ENCODE measurements around the gene VSNL1.
A peak's percentile ranks its signal among the peaks of the same experiment; 100 is the strongest.

Gene VSNL1

DNA sequence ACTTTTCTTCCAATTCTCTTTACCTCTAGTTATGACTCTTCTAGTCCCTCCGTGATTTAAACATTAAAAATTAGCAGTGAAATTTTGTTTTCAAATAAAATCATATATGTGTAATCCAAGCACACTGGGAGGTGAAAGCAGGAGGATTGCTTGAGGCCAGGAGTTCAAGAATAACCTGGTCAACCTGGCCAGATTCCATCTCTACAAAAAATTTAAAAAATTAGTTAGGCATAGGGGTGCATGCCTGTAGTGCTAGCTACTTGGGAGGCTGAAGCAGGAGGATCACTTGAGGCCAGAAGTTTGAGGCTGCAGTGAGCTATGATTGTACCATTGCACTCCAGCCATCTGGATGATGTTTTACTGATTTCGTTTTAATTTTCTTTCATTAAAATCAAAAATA lies 7.0 kb upstream of the VSNL1 start:
- Histone ChIP-seq H3K27me3 (ENCODE audit: control insufficient read depth in 3 of 3, insufficient read depth in 3 of 3, low read depth in 1 of 3, low read length in 3 of 3) (peaks cover 0 to 22% (median 3%) of the 10 kb centered on the region in 3 experiments), H3K36me3 (replicated peaks in 1 of 2; ENCODE audit: control insufficient read depth in 2 of 2, insufficient read depth in 2 of 2, low read length in 2 of 2) (no peaks in the 10 kb centered on the region), H3K4me3 (ENCODE audit: low read length in 2 of 2) (no peak overlapping the region), H2BK5ac (ENCODE audit: low read length) (no peak overlapping the region), H3K4ac (ENCODE audit: low read length) (no peak overlapping the region), H3K23ac (ENCODE audit: low read depth, low read length, poor library complexity) (no peak overlapping the region), H3K9ac (ENCODE audit: low read depth, low read length, poor library complexity) (no peak overlapping the region), H2BK15ac (ENCODE audit: low read length) (no peak overlapping the region), H2BK12ac (ENCODE audit: low read length) (no peak overlapping the region), H3K18ac (ENCODE audit: low read length) (no peak overlapping the region), H2AFZ (ENCODE audit: low read length) (no peak overlapping the region), H2BK120ac (ENCODE audit: low read depth, low read length) (no peak overlapping the region), H3K79me1 (ENCODE audit: low read depth, low read length) (no peaks in the 10 kb centered on the region), H3K14ac (ENCODE audit: low read length) (no peak overlapping the region), H3K4me1 (ENCODE audit: control insufficient read depth in 2 of 2, insufficient read depth in 1 of 2, low read depth in 1 of 2, low read length in 2 of 2) (peaks cover 0 to 2% of the 10 kb centered on the region in 2 donors), H4K91ac (ENCODE audit: low read depth, low read length, poor library complexity) (no peak overlapping the region), H3K4me2 (ENCODE audit: insufficient read depth, low read length, poor library complexity, severe bottlenecking) (no peak overlapping the region), H3K27ac (replicated peaks; ENCODE audit: low read length) (no peak overlapping the region), H3K9me3 (replicated peaks in 1 of 2; ENCODE audit: control insufficient read depth in 2 of 2, insufficient read depth in 1 of 2, low read depth in 1 of 2, low read length in 2 of 2) (no peaks in the 10 kb centered on the region), H4K8ac (ENCODE audit: low read depth, low read length) (no peak overlapping the region), H2AK5ac (ENCODE audit: low read depth, low read length) (no peak overlapping the region)
- WGBS, 2 donors (ENCODE audit: extremely low coverage in 2 of 2, insufficient read length in 2 of 2, insufficient replicate concordance in 1 of 2) = no CpG with 5 or more reads among the region's 2 CpGs
- no peak for DNase-seq (ENCODE audit: low spot score)

DNA sequence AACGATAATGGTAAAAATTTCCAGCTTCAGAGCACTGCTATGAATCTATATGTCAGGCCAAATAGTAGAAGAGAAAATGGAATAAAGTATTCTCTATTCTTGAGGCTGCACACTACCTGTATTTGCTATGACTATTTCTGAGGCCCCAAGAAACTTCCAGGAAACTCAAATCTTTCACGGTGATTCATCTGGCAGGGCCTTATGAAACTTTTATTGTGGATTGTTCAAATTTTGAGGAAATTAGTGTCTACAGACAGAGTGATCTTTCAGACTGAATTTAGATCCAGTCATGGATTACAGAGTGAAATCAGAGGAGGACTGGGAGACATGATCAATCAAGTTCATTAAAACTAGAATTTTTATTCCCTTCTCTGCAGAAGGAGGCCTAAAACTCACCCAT lies 4.1 kb upstream of the VSNL1 start:
- no peaks in the 10 kb centered on the region for H3K36me3 ChIP-seq (replicated peaks in 1 of 2; ENCODE audit: control insufficient read depth in 2 of 2, insufficient read depth in 2 of 2, low read length in 2 of 2)
- H4K91ac ChIP-seq (ENCODE audit: low read depth, low read length, poor library complexity) = no peak overlapping the region
- H2AFZ ChIP-seq (ENCODE audit: low read length) = no peak overlapping the region
- no peak overlapping the region for H3K14ac ChIP-seq (ENCODE audit: low read length)
- no CpG with 5 or more reads among the region's 2 CpGs for WGBS, 2 donors (ENCODE audit: extremely low coverage in 2 of 2, insufficient read length in 2 of 2, insufficient replicate concordance in 1 of 2)
- H3K27me3 ChIP-seq (ENCODE audit: control insufficient read depth in 3 of 3, insufficient read depth in 3 of 3, low read depth in 1 of 3, low read length in 3 of 3) = peaks cover 0 to 38% (median 4%) of the 10 kb centered on the region in 3 experiments
- no peak overlapping the region for H3K4me2 ChIP-seq (ENCODE audit: insufficient read depth, low read length, poor library complexity, severe bottlenecking)
- H3K4me3 ChIP-seq (ENCODE audit: low read length in 2 of 2) = no peak overlapping the region
- H3K23ac ChIP-seq (ENCODE audit: low read depth, low read length, poor library complexity) = no peak overlapping the region
- H3K27ac ChIP-seq (replicated peaks; ENCODE audit: low read length) = no peak overlapping the region
- no peak overlapping the region for H2BK120ac ChIP-seq (ENCODE audit: low read depth, low read length)
- no peak overlapping the region for H4K8ac ChIP-seq (ENCODE audit: low read depth, low read length)
- H3K18ac ChIP-seq (ENCODE audit: low read length) = no peak overlapping the region
- no peak overlapping the region for H3K4ac ChIP-seq (ENCODE audit: low read length)
- no peak overlapping the region for H3K9ac ChIP-seq (ENCODE audit: low read depth, low read length, poor library complexity)
- no peak overlapping the region for H2BK15ac ChIP-seq (ENCODE audit: low read length)
- H2BK12ac ChIP-seq (ENCODE audit: low read length) = no peak overlapping the region
- no peak overlapping the region for H2AK5ac ChIP-seq (ENCODE audit: low read depth, low read length)
- no peak overlapping the region for H2BK5ac ChIP-seq (ENCODE audit: low read length)
- DNase-seq (ENCODE audit: low spot score) = no peak
- no peaks in the 10 kb centered on the region for H3K79me1 ChIP-seq (ENCODE audit: low read depth, low read length)
- H3K9me3 ChIP-seq (replicated peaks in 1 of 2; ENCODE audit: control insufficient read depth in 2 of 2, insufficient read depth in 1 of 2, low read depth in 1 of 2, low read length in 2 of 2) = no peaks in the 10 kb centered on the region
- H3K4me1 ChIP-seq (ENCODE audit: control insufficient read depth in 2 of 2, insufficient read depth in 1 of 2, low read depth in 1 of 2, low read length in 2 of 2) = peaks cover 1 to 7% of the 10 kb centered on the region in 2 donors

DNA sequence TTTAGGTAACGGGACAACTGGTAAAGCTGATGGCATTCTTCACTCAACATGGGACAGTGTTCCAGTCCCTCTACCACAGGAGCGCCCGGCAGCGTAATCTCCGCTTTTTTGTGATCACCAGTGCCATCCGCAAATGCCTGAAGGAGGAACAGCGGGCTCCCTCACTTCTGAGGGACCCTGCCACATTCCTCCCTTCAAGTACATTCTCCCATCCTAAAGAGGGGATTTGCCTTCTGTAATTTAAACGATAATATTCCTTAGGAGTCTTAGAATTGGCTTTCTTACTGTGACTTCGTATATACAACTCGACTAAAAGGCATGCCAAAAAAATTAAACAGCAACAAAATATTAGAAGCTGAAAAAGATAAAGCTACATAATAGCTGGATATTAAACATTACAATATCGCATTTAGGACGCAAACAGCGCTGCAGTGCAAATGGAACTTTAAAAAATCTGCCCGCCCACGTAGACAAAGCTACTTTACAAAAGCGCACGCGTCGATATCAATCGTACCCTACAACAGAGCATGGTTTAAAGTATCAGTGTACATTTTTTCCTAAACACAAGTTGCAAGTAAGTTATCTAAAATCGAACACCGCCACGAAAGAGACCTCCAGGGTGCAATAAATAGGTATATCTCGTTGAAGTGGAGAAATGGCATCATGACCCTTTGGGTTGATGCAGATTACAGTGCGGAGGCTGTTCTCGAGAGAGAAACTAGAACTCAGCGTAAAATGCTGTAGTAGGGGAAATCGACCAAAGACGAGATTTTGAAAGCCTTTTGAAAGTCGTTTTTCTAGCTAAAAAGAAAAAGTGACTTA lies 2.3 kb upstream of the VSNL1 start:
- Histone ChIP-seq H3K18ac (ENCODE audit: low read length) (no peak overlapping the region), H3K4ac (ENCODE audit: low read length) (no peak overlapping the region), H2BK120ac (ENCODE audit: low read depth, low read length) (no peak overlapping the region), H3K36me3 (replicated peaks in 1 of 2; ENCODE audit: control insufficient read depth in 2 of 2, insufficient read depth in 2 of 2, low read length in 2 of 2) (no peaks in the 10 kb centered on the region), H3K27me3 (ENCODE audit: control insufficient read depth in 3 of 3, insufficient read depth in 3 of 3, low read depth in 1 of 3, low read length in 3 of 3) (peaks cover 0 to 56% (median 6%) of the 10 kb centered on the region in 3 experiments), H3K23ac (ENCODE audit: low read depth, low read length, poor library complexity) (no peak overlapping the region), H3K9ac (ENCODE audit: low read depth, low read length, poor library complexity) (peak overlapping the region; percentile 34), H4K91ac (ENCODE audit: low read depth, low read length, poor library complexity) (no peak overlapping the region), H3K4me1 (ENCODE audit: control insufficient read depth in 2 of 2, insufficient read depth in 1 of 2, low read depth in 1 of 2, low read length in 2 of 2) (peaks cover 5 to 10% of the 10 kb centered on the region in 2 donors), H4K8ac (ENCODE audit: low read depth, low read length) (no peak overlapping the region), H3K9me3 (replicated peaks in 1 of 2; ENCODE audit: control insufficient read depth in 2 of 2, insufficient read depth in 1 of 2, low read depth in 1 of 2, low read length in 2 of 2) (no peaks in the 10 kb centered on the region), H3K27ac (replicated peaks; ENCODE audit: low read length) (no peak overlapping the region), H2BK15ac (ENCODE audit: low read length) (no peak overlapping the region), H3K79me1 (ENCODE audit: low read depth, low read length) (no peaks in the 10 kb centered on the region), H3K4me3 (ENCODE audit: low read length in 2 of 2) (peak overlapping the region; percentile 52 to 80), H3K4me2 (ENCODE audit: insufficient read depth, low read length, poor library complexity, severe bottlenecking) (peak overlapping the region; percentile 72), H2AFZ (ENCODE audit: low read length) (peak overlapping the region; percentile 88), H2BK5ac (ENCODE audit: low read length) (no peak overlapping the region), H2BK12ac (ENCODE audit: low read length) (no peak overlapping the region), H3K14ac (ENCODE audit: low read length) (no peak overlapping the region), H2AK5ac (ENCODE audit: low read depth, low read length) (no peak overlapping the region)
- WGBS, 2 donors (ENCODE audit: extremely low coverage in 2 of 2, insufficient read length in 2 of 2, insufficient replicate concordance in 1 of 2) = no CpG with 5 or more reads among the region's 30 CpGs
- no peak for DNase-seq (ENCODE audit: low spot score)

DNA sequence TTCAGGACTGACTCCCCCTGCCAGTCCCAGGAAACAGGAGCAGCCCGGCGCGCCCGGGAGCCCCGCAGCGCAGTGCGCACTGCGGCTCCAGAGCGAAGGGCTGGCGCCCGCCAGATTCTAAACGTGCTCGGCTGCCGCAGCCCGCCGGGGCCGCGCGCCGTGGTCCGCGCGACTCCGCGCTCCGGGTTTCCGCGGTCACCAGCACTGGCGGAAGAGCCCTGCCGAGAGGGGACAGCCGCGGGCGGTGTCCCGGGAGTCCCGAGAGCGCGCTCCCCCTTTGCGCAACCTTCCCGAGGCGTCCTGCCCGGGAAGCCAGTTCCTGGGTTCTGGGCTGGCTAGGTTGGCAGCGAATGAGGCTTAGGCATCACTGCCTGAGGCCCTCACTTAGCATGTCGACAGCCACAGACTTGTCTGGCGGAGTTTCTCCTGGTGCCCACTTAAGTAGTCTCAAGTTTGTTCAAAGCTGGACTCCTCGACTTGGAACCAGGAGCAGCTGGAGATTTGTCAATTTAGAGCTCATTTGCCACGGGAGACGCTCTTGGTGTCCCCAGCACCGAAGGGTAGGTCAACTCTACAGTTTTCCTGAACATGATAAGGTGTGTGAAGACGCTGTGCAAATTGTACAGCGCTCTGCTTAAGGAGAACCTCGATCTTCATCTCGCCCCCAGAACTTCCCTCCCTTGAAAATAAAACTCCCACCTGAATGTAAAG lies 1.5 kb upstream of the VSNL1 start:
- Histone ChIP-seq H4K8ac (ENCODE audit: low read depth, low read length) (no peak overlapping the region), H3K27me3 (ENCODE audit: control insufficient read depth in 3 of 3, insufficient read depth in 3 of 3, low read depth in 1 of 3, low read length in 3 of 3) (peaks cover 0 to 64% (median 6%) of the 10 kb centered on the region in 3 experiments), H3K9ac (ENCODE audit: low read depth, low read length, poor library complexity) (peak overlapping the region; percentile 72), H2BK5ac (ENCODE audit: low read length) (no peak overlapping the region), H3K27ac (replicated peaks; ENCODE audit: low read length) (no peak overlapping the region), H3K9me3 (replicated peaks in 1 of 2; ENCODE audit: control insufficient read depth in 2 of 2, insufficient read depth in 1 of 2, low read depth in 1 of 2, low read length in 2 of 2) (no peaks in the 10 kb centered on the region), H4K91ac (ENCODE audit: low read depth, low read length, poor library complexity) (peak overlapping the region; percentile 46), H3K36me3 (replicated peaks in 1 of 2; ENCODE audit: control insufficient read depth in 2 of 2, insufficient read depth in 2 of 2, low read length in 2 of 2) (no peaks in the 10 kb centered on the region), H2BK15ac (ENCODE audit: low read length) (no peak overlapping the region), H3K23ac (ENCODE audit: low read depth, low read length, poor library complexity) (no peak overlapping the region), H3K18ac (ENCODE audit: low read length) (peak overlapping the region; percentile 35), H2BK120ac (ENCODE audit: low read depth, low read length) (no peak overlapping the region), H3K4me1 (ENCODE audit: control insufficient read depth in 2 of 2, insufficient read depth in 1 of 2, low read depth in 1 of 2, low read length in 2 of 2) (peaks cover 7 to 10% of the 10 kb centered on the region in 2 donors), H3K4me3 (ENCODE audit: low read length in 2 of 2) (peak overlapping the region; percentile 52 to 80), H2AK5ac (ENCODE audit: low read depth, low read length) (no peak overlapping the region), H3K14ac (ENCODE audit: low read length) (no peak overlapping the region), H2BK12ac (ENCODE audit: low read length) (no peak overlapping the region), H3K4me2 (ENCODE audit: insufficient read depth, low read length, poor library complexity, severe bottlenecking) (peak overlapping the region; percentile 72), H2AFZ (ENCODE audit: low read length) (peak overlapping the region; percentile 88), H3K4ac (ENCODE audit: low read length) (no peak overlapping the region), H3K79me1 (ENCODE audit: low read depth, low read length) (no peaks in the 10 kb centered on the region)
- WGBS, 2 donors (ENCODE audit: extremely low coverage in 2 of 2, insufficient read length in 2 of 2, insufficient replicate concordance in 1 of 2) = no CpG with 5 or more reads among the region's 52 CpGs
- DNase-seq (ENCODE audit: low spot score) = peak; percentile 76

Measured in neuronal stem cell (in vitro differentiated cells).